MCF 10A (cell line): ENCODE results near the gene PPP1R16B. TPM values are rescaled to one million over a fixed set of nuclear protein-coding genes. Genes with fewer than 3 reads are reported as not detected.
A peak's percentile ranks its signal among the peaks of the same experiment; 100 is the strongest.

Experiments used
- BruUV-seq: library from RNA; stranded (reverse); fragments of 400-500 nt; replicated peaks from 2 replicates; lab custom pipeline; 2021; lab: Mats Ljungman, UMichigan
- CTCF ChIA-PET: fragments of 300-600 bp; sonication (Branson Sonifier 250); formaldehyde crosslinking; extraction: SDS; loops from one replicate; lab custom pipeline; 2021; ENCODE audit warnings: antibody characterized with exemption, inconsistent platforms; lab: Yijun Ruan, JAX
- POLR2A ChIA-PET: fragments of 300-600, 350-650 bp; sonication (Branson Sonifier 250); formaldehyde crosslinking; extraction: SDS; loops from one replicate; lab custom pipeline; 2020; ENCODE audit warnings: antibody characterized with exemption, inconsistent platforms; lab: Yijun Ruan, JAX
- DNase-seq: peaks from one replicate; pipeline ENCODE4 v3.0.0-alpha.2; 2018; ENCODE audit not compliant: unreplicated experiment
- H3K27ac Mint-ChIP-seq: one replicate; pipeline ENCODE4 v1.8.0; 2022; ENCODE audit warnings: mild to moderate bottlenecking, low read depth, mixed read lengths; ENCODE audit not compliant: unreplicated experiment
- H3K27me3 Mint-ChIP-seq: one replicate; pipeline ENCODE4 v1.8.0; 2022; ENCODE audit warnings: mixed read lengths; ENCODE audit not compliant: insufficient read depth, unreplicated experiment
- H3K36me3 Mint-ChIP-seq: one replicate; pipeline ENCODE4 v1.8.0; 2022; ENCODE audit warnings: mild to moderate bottlenecking, moderate library complexity, mixed read lengths; ENCODE audit not compliant: insufficient read depth, unreplicated experiment
- H3K4me1 Mint-ChIP-seq: one replicate; pipeline ENCODE4 v1.8.0; 2022; ENCODE audit warnings: mixed read lengths; ENCODE audit not compliant: insufficient read depth, unreplicated experiment
- H3K4me3 Mint-ChIP-seq: one replicate; pipeline ENCODE4 v1.8.0; 2022; ENCODE audit warnings: mild to moderate bottlenecking, moderate library complexity, mixed read lengths; ENCODE audit not compliant: unreplicated experiment
- H3K9me3 Mint-ChIP-seq: one replicate; pipeline ENCODE4 v1.8.0; 2022; ENCODE audit warnings: mixed read lengths; ENCODE audit not compliant: unreplicated experiment
- CTCF ChIP-seq: fragments of 200-600 bp; IDR thresholded peaks from one replicate; pipeline ENCODE4 v1.8.0; 2022; ENCODE audit warnings: antibody characterized with exemption, mild to moderate bottlenecking; ENCODE audit not compliant: unreplicated experiment
- intact Hi-C: fragments of 100-400 bp; cut with micrococcal nuclease; formaldehyde crosslinking; loops from 2 replicates; pipeline ENCODE4 v1.14.1; 2022
- total RNA-seq: library from RNA; stranded (reverse); gene quantifications from 2 replicates; pipeline ENCODE4 v1.2.3, GENCODE V29; 2022

PPP1R16B gene
- total RNA-seq, 1 experiment from 2014 or later: not detected

GRCh38 chr20:38787870-38788269 is 17.6 kb upstream of the PPP1R16B start:
- Mint-ChIP-seq H3K36me3 (peaks cover 7% of the 10 kb centered on the region), H3K27ac (no peak overlapping the region), H3K9me3 (no peaks in the 10 kb centered on the region), H3K4me1 (peaks cover 11% of the 10 kb centered on the region), H3K27me3 (no peaks in the 10 kb centered on the region), H3K4me3 (no peak overlapping the region)
- CTCF ChIA-PET: interaction anchor here (0.6 to 2.8 kb wide), 7 partner anchors 18 to 293 kb away, joined by 3 to 11 read pairs (median 7); partner anchors contain the start of gene PPP1R16B
- no TSS peak for BruUV-seq
- intact Hi-C loops: no loop called here
- POLR2A ChIA-PET: interaction anchor here (1.5 kb wide), 1 partner anchor 23 kb away, joined by 4 read pairs; no protein-coding TSS in a partner anchor
- no peak for TF ChIP-seq CTCF
- DNase-seq: no peak

- DNase-seq: peak; percentile 38
- H3K36me3 Mint-ChIP-seq: peaks cover 7% of the 10 kb centered on the region
- intact Hi-C loops: no loop called here
- TF ChIP-seq CTCF: no peak
- peak overlapping the region; percentile 76 for H3K27ac Mint-ChIP-seq
- POLR2A ChIA-PET: interaction anchor here (0.6 to 2.1 kb wide), 9 partner anchors 10 to 317 kb away, joined by 3 to 5 read pairs (median 3); partner anchors contain the start of gene RALGAPB
- H3K9me3 Mint-ChIP-seq: no peaks in the 10 kb centered on the region
- peaks cover 11% of the 10 kb centered on the region for H3K4me1 Mint-ChIP-seq
- CTCF ChIA-PET: interaction anchor here (0.5 to 2.8 kb wide), 19 partner anchors 8 to 593 kb away, joined by 3 to 12 read pairs (median 3); no protein-coding TSS in a partner anchor
- H3K27me3 Mint-ChIP-seq: no peaks in the 10 kb centered on the region
- no peak overlapping the region for H3K4me3 Mint-ChIP-seq
- BruUV-seq: TSS peak; percentile 44
Measured at GRCh38 chr20:38789503-38790199, 15.8 kb upstream of the PPP1R16B start.

- ChIA-PET CTCF (interaction anchor here (0.5 to 2.8 kb wide), 22 partner anchors 8 to 592 kb away, joined by 3 to 12 read pairs (median 3); no protein-coding TSS in a partner anchor), POLR2A (interaction anchor here (0.6 to 2.1 kb wide), 8 partner anchors 10 to 88 kb away, joined by 3 to 5 read pairs (median 3); no protein-coding TSS in a partner anchor)
- no peak for TF ChIP-seq CTCF
- no TSS peak for BruUV-seq
- Mint-ChIP-seq H3K4me3 (no peak overlapping the region), H3K36me3 (peaks cover 7% of the 10 kb centered on the region), H3K27ac (peak overlapping the region; percentile 76), H3K9me3 (no peaks in the 10 kb centered on the region), H3K27me3 (no peaks in the 10 kb centered on the region), H3K4me1 (peaks cover 6% of the 10 kb centered on the region)
- intact Hi-C loops: no loop called here
- peak; percentile 47 for DNase-seq
Measured at GRCh38 chr20:38790200-38791053, 15.1 kb upstream of the PPP1R16B start.
